HCT116 (cell line): Measurements from ENCODE around the gene EPS15. TPM values are rescaled to one million over a fixed set of nuclear protein-coding genes. Genes with fewer than 3 reads are reported as not detected.

ENCODE experiments used
- ATAC-seq: fragments of 200-7000 bp; cut with Tn5 transposase; 2 replicates; pipeline ENCODE4 v1.9.1; 2020; ENCODE audit warnings: mild to moderate bottlenecking, moderate library complexity
- BruUV-seq: library from RNA; stranded (reverse); fragments of 400-500 nt; replicated peaks from 2 replicates; lab custom pipeline; 2021; lab: Mats Ljungman, UMichigan
- CTCF ChIA-PET: fragments of 300-600 bp; sonication (Branson Sonifier 250); formaldehyde crosslinking; loops from one replicate; lab custom pipeline; 2021; ENCODE audit warnings: antibody characterized with exemption; lab: Charles Lee
- POLR2A ChIA-PET: fragments of 300-600, 350-600 bp; sonication (Branson Sonifier 250); formaldehyde crosslinking; loops from one replicate; lab custom pipeline; 2021; ENCODE audit warnings: antibody characterized with exemption; lab: Charles Lee
- RAD21 ChIA-PET, 2 experiments: fragments of 300-600 bp; sonication (Branson Sonifier 250); formaldehyde crosslinking; loops; one replicate each; lab custom pipeline; 2023; ENCODE audit warnings: low total read pairs in 2 of 2; ENCODE audit not compliant: uncharacterized antibody in 2 of 2, unreplicated experiment in 2 of 2, low non-redundant PET in 1 of 2; lab: Charles Lee
- DNase-seq: peaks from one replicate; pipeline ENCODE4 v3.0.0-alpha.2; 2010; ENCODE audit warnings: low read depth, low spot score
- H2AFZ ChIP-seq: fragments of 200-600 bp; shearing (Covaris generic), sonication (generic); 2 replicates; pipeline ENCODE4 v1.6.1; 2017; ENCODE audit warnings: low read depth, mixed run types, mixed read lengths, antibody characterized with exemption, low read length; ENCODE audit not compliant: poor library complexity, severe bottlenecking
- H3K27ac ChIP-seq: 2 replicates; pipeline ENCODE4 v1.5.1; 2012; ENCODE audit warnings: low read depth, low read length
- H3K27me3 ChIP-seq: fragments of 200-600 bp; sonication (generic); 2 replicates; pipeline ENCODE4 v1.6.1; 2016; ENCODE audit warnings: mixed run types, low read length, mixed read lengths; ENCODE audit not compliant: insufficient read depth
- H3K36me3 ChIP-seq, 2 experiments: fragments of 200-500 bp in 1 of 2; fragments of 200-600 bp in 1 of 2; sonication (Bioruptor generic) in 1 of 2; sonication (generic) in 1 of 2; 2 replicates each; pipeline versions ENCODE4 v1.5.1 to v1.6.1; 2014 to 2016; ENCODE audit warnings: low read length in 2 of 2, inconsistent platforms in 1 of 2, mixed read lengths in 1 of 2, mixed run types in 1 of 2; ENCODE audit not compliant: insufficient read depth in 2 of 2, control insufficient read depth in 1 of 2
- H3K4me1 ChIP-seq, 2 experiments: fragments of 200-600 bp in 1 of 2; sonication (generic) in 1 of 2; 2 replicates each; pipeline versions ENCODE4 v1.5.1 to v1.6.1; 2012 to 2017; ENCODE audit warnings: low read length in 2 of 2, inconsistent platforms in 1 of 2, mild to moderate bottlenecking in 1 of 2, mixed read lengths in 1 of 2, mixed run types in 1 of 2, moderate library complexity in 1 of 2; ENCODE audit not compliant: insufficient read depth in 2 of 2, control insufficient read depth in 1 of 2
- H3K4me2 ChIP-seq: fragments of 200-600 bp; sonication (generic); 2 replicates; pipeline ENCODE4 v1.6.1; 2017; ENCODE audit warnings: mixed run types, low read length, mixed read lengths
- H3K4me3 ChIP-seq, 2 experiments: fragments of 200-600 bp in 1 of 2; sonication (generic) in 1 of 2; replicated peaks in 1 of 2; 2 replicates each; pipeline ENCODE4 v1.5.1; 2011 to 2016; ENCODE audit warnings: low read length in 2 of 2, control low read depth in 1 of 2, low read depth in 1 of 2, mild to moderate bottlenecking in 1 of 2, mixed read lengths in 1 of 2, mixed run types in 1 of 2
- H3K79me2 ChIP-seq: fragments of 200-600 bp; sonication (generic); 2 replicates; pipeline ENCODE4 v1.6.1; 2017; ENCODE audit warnings: mild to moderate bottlenecking, mixed run types, low read length, moderate library complexity, mixed read lengths; ENCODE audit not compliant: insufficient read depth
- H3K9ac ChIP-seq: fragments of 200-600 bp; sonication (generic); 2 replicates; pipeline ENCODE4 v1.6.1; 2016; ENCODE audit warnings: low read length, mixed read lengths
- H3K9me2 ChIP-seq: fragments of 200-600 bp; sonication (generic), shearing (Covaris generic); 2 replicates; pipeline ENCODE4 v1.6.1; 2017; ENCODE audit warnings: mixed run types, mild to moderate bottlenecking, moderate library complexity; ENCODE audit not compliant: insufficient read depth
- H3K9me3 ChIP-seq, 2 experiments: fragments of 200-500 bp in 1 of 2; fragments of 200-600 bp in 1 of 2; sonication (Bioruptor generic) in 1 of 2; sonication (generic) in 1 of 2; 2 replicates each; pipeline ENCODE4 v1.6.1; 2014 to 2017; ENCODE audit warnings: low read length in 2 of 2, mixed read lengths in 2 of 2, inconsistent platforms in 1 of 2, low read depth in 1 of 2, mild to moderate bottlenecking in 1 of 2, mixed run types in 1 of 2, moderate library complexity in 1 of 2; ENCODE audit not compliant: control insufficient read depth in 1 of 2, insufficient read depth in 1 of 2
- H4K20me1 ChIP-seq: fragments of 200-600 bp; sonication (generic), shearing (Covaris generic); 2 replicates; pipeline ENCODE4 v1.6.1; 2017; ENCODE audit warnings: mixed run types, mild to moderate bottlenecking, moderate library complexity; ENCODE audit not compliant: insufficient read depth
- CBX3 ChIP-seq: IDR thresholded peaks from 2 replicates; pipeline ENCODE4 v1.6.1; 2012; ENCODE audit warnings: low read depth
- CTCF ChIP-seq, 3 experiments: fragments of 200-600 bp in 1 of 3; sonication (generic) in 1 of 3; IDR thresholded peaks in 2 of 3; conservative IDR thresholded peaks in 1 of 3; 2 replicates each; pipeline ENCODE4 v1.5.1; 2012 to 2017; ENCODE audit warnings: low read depth in 2 of 3, low read length in 2 of 3, antibody characterized with exemption in 1 of 3, borderline replicate concordance in 1 of 3, control low read depth in 1 of 3, mild to moderate bottlenecking in 1 of 3, mixed read lengths in 1 of 3, mixed run types in 1 of 3, moderate library complexity in 1 of 3; ENCODE audit not compliant: insufficient read depth in 1 of 3
- ELF1 ChIP-seq: IDR thresholded peaks from 2 replicates; pipeline ENCODE4 v1.6.1; 2012; ENCODE audit warnings: low read depth, borderline replicate concordance
- EZH2 ChIP-seq: fragments of 200-600 bp; sonication (generic); IDR thresholded peaks from 2 replicates; pipeline ENCODE4 v1.6.1; 2017; ENCODE audit warnings: antibody characterized with exemption, mixed run types
- EZH2phosphoT487 ChIP-seq: fragments of 200-600 bp; IDR thresholded peaks from 2 replicates; pipeline ENCODE4 v1.6.1; 2018; ENCODE audit warnings: antibody characterized with exemption, borderline replicate concordance
- FOSL1 ChIP-seq: IDR thresholded peaks from 2 replicates; pipeline ENCODE4 v1.6.1; 2012; ENCODE audit warnings: low read depth
- JUND ChIP-seq: IDR thresholded peaks from 2 replicates; pipeline ENCODE4 v1.6.1; 2012
- POLR2A ChIP-seq: IDR thresholded peaks from 2 replicates; pipeline ENCODE4 v1.7.0; 2011; ENCODE audit warnings: borderline replicate concordance; ENCODE audit not compliant: insufficient read depth, insufficient read length; ENCODE audit errors: extremely low read depth
- RAD21 ChIP-seq: IDR thresholded peaks from 2 replicates; pipeline ENCODE4 v1.6.1; 2012; ENCODE audit warnings: low read depth, mild to moderate bottlenecking
- SIN3A ChIP-seq: IDR thresholded peaks from 2 replicates; pipeline ENCODE4 v1.6.1; 2012; ENCODE audit warnings: low read depth
- SRF ChIP-seq: IDR thresholded peaks from 2 replicates; pipeline ENCODE4 v1.6.1; 2012; ENCODE audit warnings: low read depth
- TCF7L2 ChIP-seq: IDR thresholded peaks from 2 replicates; pipeline ENCODE4 v1.7.0; 2011; ENCODE audit warnings: borderline replicate concordance, inconsistent platforms; ENCODE audit not compliant: insufficient read depth, insufficient read length; ENCODE audit errors: extremely low read depth
- YY1 ChIP-seq: IDR thresholded peaks from 2 replicates; pipeline ENCODE4 v1.6.1; 2011; ENCODE audit warnings: low read length, low read depth, moderate library complexity, mild to moderate bottlenecking; ENCODE audit not compliant: insufficient replicate concordance; ENCODE audit errors: extremely low read depth
- ZFX ChIP-seq: fragments of 450-650 bp; IDR thresholded peaks from 2 replicates; pipeline ENCODE4 v1.6.1; 2017
- intact Hi-C: fragments of 100-400 bp; cut with micrococcal nuclease; formaldehyde crosslinking; loops from 2 replicates; pipeline ENCODE4 v1.10.0; 2022
- total RNA-seq: library from RNA; stranded (reverse); gene quantifications from one replicate; pipeline ENCODE4 v1.2.1, GENCODE V29; 2021; ENCODE audit not compliant: unreplicated experiment

The EPS15 gene
- total RNA-seq, 1 experiment from 2014 or later = 41.2 TPM

- no TSS peak for BruUV-seq
- Histone ChIP-seq H3K4me2 (no peak overlapping the region), H3K36me3 (no peaks in the 10 kb centered on the region), H2AFZ (no peak overlapping the region), H3K27me3 (no peaks in the 10 kb centered on the region), H3K4me1 (peaks cover 0 to 11% of the 10 kb centered on the region in 2 experiments; a peak in 2 of 4 replicates), H3K79me2 (peaks cover 2% of the 10 kb centered on the region; the same call in 1 of the 2 replicates), H3K27ac (no peak overlapping the region), H4K20me1 (no peaks in the 10 kb centered on the region), H3K9me2 (no peaks in the 10 kb centered on the region), H3K9me3 (no peaks in the 10 kb centered on the region), H3K9ac (no peak overlapping the region), H3K4me3 (no peak overlapping the region)
- POLR2A ChIA-PET = no interaction called here
- RAD21 ChIA-PET = no interaction called here
- ATAC-seq (no peak), DNase-seq (no peak)
- no peak for TF ChIP-seq ELF1
- TF ChIP-seq EZH2 = no peak
- no peak for TF ChIP-seq CTCF (IDR thresholded peaks at IDR 0.05 in 2 of 3, conservative IDR thresholded peaks at IDR 0.05 in 1 of 3; ENCODE audit: borderline replicate concordance in 1 of 3, insufficient read depth in 1 of 3, low read depth in 2 of 3, low read length in 2 of 3)
- CTCF ChIA-PET = no interaction called here
- intact Hi-C loops = no loop called here
These were observed 197.2 kb downstream of the EPS15 start for GRCh38 chr1:51321924-51322280.

GRCh38 chr1:51320967-51321923, 197.8 kb downstream of the EPS15 start:
- Histone ChIP-seq H4K20me1 (no peaks in the 10 kb centered on the region), H3K9ac (no peak overlapping the region), H3K27ac (no peak overlapping the region), H2AFZ (no peak overlapping the region), H3K79me2 (peaks cover 2% of the 10 kb centered on the region; the same call in 1 of the 2 replicates), H3K9me2 (no peaks in the 10 kb centered on the region), H3K4me3 (no peak overlapping the region), H3K36me3 (no peaks in the 10 kb centered on the region), H3K4me1 (peaks cover 0 to 11% of the 10 kb centered on the region in 2 experiments; a peak in 2 of 4 replicates), H3K4me2 (no peak overlapping the region), H3K9me3 (no peaks in the 10 kb centered on the region), H3K27me3 (no peaks in the 10 kb centered on the region)
- no peak for DNase-seq
- CTCF ChIA-PET = interaction anchor here (0.9 kb wide), 1 partner anchor 8 kb away, joined by 3 read pairs; no protein-coding TSS in a partner anchor
- POLR2A ChIA-PET = no interaction called here
- ATAC-seq = no peak
- BruUV-seq = no TSS peak
- RAD21 ChIA-PET = no interaction called here
- intact Hi-C loops = no loop called here
- TF ChIP-seq SIN3A = no peak
- TF ChIP-seq YY1 = no peak
- TF ChIP-seq POLR2A = no peak
- no peak for TF ChIP-seq FOSL1
- TF ChIP-seq EZH2phosphoT487 = no peak
- no peak for TF ChIP-seq RAD21
- TF ChIP-seq ELF1 = no peak
- TF ChIP-seq CTCF (IDR thresholded peaks at IDR 0.05 in 2 of 3, conservative IDR thresholded peaks at IDR 0.05 in 1 of 3; ENCODE audit: borderline replicate concordance in 1 of 3, insufficient read depth in 1 of 3, low read depth in 2 of 3, low read length in 2 of 3) = no peak
- TF ChIP-seq CBX3 = no peak
- no peak for TF ChIP-seq ZFX
- no peak for TF ChIP-seq SRF
- TF ChIP-seq JUND = no peak
- no peak for TF ChIP-seq TCF7L2
